Measurements from ENCODE around the gene PREB. TPM values are rescaled to one million over a fixed set of nuclear protein-coding genes. Genes with fewer than 3 reads are reported as not detected.

PREB gene
- total RNA-seq, 1 experiment from 2014 or later = 72.4 TPM

DNA sequence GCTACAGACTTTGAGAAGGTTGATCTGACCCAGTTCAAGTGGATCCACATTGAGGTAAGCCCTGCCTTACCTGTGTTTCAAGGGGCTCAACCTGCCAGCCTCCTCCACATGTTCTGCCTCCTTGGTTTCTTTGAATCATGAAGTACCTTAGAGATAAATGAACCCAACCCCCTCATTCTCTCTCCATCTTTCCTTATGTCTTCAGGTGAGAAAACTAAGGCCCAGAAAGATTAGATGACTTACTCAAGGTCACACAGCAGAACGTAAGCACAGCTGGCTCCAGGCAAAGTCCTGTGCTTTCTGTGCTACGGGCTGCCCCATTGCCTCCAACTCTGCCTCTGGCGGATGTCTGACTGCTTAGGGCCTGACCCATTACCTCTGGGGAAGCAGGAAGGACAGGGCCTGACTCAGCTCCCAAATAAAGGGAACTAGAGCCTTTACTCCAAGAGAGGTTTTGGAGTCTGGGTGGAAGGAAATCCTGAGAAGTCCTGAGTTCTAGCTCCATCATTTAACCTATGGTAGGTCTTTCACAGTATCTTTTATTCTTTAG, 37.6 kb downstream of the PREB start:
- no peak for DNase-seq (ENCODE audit: low read depth)

- peak; percentile 52 for DNase-seq (ENCODE audit: low read depth)
These were observed 38.4 kb downstream of the PREB start for GRCh38 chr2:27095745-27096651.

DNA sequence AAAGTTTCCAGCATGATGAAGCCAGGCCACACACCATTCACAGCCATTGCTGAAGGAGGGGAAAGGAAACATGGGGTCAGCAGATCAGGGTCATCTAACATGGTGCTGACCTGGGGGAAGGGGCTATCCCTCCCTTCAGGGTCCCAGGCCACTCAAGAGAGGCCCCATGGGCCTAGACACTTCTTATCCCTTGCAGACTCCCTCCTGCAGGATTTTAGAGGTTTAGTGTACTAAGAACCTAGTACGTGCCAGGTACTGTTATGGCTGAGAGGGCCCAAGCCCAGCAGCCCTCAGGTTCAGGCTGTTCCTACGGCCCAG, 39.0 kb downstream of the PREB start:
- DNase-seq (ENCODE audit: low read depth) = no peak

- no peak for DNase-seq (ENCODE audit: low read depth)
These were observed 40.0 kb downstream of the PREB start for GRCh38 chr2:27094353-27094984.

DNA sequence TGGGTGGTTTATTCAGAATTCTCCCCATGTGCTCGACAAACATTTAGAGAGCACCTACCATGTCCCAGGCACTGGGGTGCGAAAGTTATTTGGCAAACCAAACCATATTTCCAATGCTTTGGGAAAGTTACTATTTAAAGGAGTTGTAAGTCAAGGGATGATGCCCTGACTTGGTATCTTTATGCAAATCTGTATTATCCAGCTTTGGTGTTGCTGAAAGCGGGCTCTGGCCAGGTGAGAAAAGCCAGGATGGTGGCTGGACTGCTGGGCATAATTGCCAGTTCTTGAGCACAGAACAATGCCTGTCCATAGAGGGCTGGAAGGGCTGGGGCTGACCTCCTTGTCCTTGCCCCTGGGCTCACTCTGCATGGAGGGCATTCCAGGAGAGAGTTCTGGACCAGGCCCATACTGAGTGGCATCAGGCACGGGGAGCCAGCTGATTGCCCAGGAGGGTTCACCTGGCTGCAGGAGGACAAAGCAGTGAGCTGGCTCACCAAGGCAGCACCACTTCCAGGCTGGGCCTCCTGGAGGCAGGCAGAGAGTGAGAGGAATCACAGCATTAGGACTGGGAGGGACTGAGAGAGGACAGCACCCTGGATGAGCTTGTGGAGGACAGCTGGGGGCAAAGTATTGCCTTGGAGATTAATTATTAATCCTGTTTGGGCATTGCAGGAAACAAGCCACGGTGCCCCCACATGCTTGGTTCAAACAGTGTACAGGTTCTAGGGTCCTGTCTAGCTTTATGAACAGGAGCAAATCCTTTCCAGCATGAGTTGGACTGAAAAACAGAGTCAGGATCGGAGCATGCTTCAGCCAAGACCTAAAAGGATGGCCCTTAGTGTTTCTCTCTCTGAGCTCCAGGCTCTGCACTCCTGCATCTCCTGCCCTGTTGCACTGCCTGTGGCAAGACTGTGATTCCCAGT, 40.7 kb downstream of the PREB start:
- no peak for DNase-seq (ENCODE audit: low read depth)

DNA sequence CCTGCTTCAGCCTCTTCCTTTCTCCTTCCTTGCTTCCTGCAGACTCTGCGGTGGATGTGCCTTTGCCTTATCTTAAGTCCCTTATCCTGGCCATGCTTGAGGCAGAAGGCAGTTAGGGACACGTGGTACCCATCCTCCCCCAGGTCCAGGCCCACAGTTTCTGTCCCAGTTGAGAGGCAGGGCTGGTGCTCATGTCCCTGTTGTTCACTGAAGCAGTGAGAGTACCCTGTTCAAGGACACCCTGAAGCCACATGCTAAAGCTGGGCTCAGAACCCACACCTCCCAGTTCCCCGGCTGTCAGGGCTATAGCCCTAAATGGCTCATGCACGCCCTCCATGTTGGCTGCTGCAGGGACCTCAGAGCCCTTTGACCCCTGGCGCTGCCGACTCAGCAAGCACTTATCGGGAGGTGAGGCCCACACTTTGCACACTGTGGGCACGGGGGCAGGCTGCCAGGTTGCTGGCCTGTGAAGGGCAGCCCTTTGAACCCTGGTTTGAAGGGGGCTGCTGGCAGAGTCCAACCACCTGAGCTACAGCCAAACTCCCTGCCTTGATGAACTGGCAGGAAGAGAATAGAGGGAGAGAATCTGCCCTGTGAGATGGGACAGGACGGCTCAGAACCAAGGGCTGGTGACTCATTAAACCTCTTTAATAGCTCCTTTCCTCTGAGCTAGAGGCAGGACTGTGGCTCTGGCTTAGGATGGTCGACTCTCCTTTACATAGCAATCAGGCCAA, 41.6 kb downstream of the PREB start:
- no peak for DNase-seq (ENCODE audit: low read depth)

- no peak for DNase-seq (ENCODE audit: low read depth)
These were observed 42.4 kb downstream of the PREB start for GRCh38 chr2:27091746-27092695.

GRCh38 chr2:27089111-27089954, 45.1 kb downstream of the PREB start:
- DNase-seq (ENCODE audit: low read depth) = no peak

DNA sequence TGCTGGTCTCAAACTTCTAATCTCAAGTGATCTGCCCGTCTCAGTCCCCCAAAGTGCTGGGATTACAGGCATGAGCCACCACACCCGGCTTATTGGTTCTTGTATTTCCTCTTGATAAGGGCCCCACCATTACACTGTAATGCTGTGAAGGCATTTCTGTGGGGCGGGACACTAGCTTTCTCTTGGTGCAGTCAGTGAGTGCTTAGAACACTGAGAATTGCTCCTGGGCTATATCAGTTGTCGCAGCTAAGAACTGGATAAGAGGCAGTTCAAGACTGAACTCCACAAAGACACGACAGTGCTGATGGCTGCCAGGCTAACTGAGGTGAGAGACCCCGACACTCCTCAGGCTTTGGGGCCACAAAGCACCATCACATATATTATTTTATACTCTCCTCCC, 45.8 kb downstream of the PREB start:
- no peak for DNase-seq (ENCODE audit: low read depth)

DNA sequence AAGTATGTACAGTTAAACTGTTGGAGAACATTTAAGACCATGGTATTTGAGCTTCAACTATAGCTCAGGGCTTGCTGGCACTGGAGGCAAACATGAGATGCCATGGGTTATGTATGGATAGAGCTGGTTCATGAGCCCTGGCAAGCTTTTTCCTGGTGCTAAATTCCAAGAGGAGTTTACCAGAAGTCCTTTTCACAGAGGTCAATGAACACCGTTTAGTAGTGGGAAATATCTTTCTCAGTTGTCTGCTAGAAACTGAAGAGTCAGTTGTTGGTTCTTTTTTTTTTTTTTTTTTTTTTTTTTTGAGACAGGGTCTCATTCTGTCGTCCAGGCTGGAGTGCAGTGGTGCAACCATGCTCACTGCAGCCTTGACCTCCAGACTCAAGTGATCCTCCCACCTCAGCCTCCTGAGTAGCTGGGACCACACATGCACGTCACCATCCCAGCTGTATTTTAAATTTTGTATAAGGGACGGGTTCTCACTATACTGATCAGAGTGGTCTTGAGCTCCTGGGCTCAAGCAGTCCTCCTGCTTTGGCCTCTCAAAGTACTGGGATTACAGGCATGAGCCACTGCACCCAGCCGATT, 46.5 kb downstream of the PREB start:
- no peak for DNase-seq (ENCODE audit: low read depth)

DNA sequence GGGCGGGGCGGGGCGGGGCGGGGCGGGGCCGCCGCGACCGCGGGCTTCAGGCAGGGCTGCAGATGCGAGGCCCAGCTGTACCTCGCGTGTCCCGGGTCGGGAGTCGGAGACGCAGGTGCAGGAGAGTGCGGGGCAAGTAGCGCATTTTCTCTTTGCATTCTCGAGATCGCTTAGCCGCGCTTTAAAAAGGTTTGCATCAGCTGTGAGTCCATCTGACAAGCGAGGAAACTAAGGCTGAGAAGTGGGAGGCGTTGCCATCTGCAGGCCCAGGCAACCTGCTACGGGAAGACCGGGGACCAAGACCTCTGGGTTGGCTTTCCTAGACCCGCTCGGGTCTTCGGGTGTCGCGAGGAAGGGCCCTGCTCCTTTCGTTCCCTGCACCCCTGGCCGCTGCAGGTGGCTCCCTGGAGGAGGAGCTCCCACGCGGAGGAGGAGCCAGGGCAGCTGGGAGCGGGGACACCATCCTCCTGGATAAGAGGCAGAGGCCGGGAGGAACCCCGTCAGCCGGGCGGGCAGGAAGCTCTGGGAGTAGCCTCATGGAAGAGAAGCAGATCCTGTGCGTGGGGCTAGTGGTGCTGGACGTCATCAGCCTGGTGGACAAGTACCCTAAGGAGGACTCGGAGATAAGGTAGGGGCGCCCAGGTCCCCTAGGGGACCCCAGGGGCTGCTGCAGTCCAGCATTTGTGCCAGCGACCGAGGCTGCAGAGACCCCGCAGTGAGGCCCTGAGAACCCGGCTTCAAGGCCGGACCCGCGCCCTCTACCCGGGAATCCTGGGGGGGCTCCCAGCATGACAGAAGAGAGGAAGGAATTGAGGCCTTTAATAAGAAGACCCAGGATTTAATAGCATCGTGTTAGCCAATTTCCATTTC, 47.5 kb downstream of the PREB start, which contains the start of gene KHK:
Gene KHK (plus strand): TSS at position 49 of the 870 bp plus-strand sequence. CDS start 488 bp downstream, at position 537.
- no peak for DNase-seq (ENCODE audit: low read depth)

GRCh38 chr2:27086090-27086723, 48.2 kb downstream of the PREB start:
- peak; percentile 84 for DNase-seq (ENCODE audit: low read depth)

GRCh38 chr2:27085673-27086089, 48.8 kb downstream of the PREB start:
- peak; percentile 64 for DNase-seq (ENCODE audit: low read depth)

DNA sequence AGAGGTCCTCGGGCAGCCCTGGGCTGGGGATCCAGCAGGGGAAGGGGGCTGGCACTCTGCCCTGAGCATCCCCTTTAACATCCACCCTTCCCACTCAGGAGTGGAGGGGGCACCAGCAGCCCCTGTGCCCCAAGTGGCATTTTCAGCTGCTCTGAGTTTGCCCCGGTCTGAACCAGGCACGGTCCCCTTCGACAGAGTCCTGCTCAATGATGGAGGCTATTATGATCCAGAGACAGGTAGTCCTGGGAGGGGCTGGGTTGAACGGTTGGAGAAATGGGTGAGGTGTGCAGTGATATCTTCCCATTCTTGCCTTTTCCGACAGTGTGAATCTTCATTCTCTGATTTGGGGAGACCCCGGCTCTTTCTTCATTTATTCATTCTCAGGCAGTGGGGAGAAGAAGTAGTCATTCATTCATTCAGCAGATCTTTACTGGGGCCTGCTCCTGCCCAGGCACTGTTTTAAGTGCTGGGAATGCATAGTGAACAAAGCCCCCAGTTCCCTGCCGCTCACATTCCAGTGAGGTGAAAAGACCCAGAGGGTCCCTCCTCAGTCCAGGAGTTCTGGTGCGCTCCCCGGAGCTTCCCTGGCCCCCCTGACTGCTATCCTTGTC, 49.3 kb downstream of the PREB start:
- DNase-seq (ENCODE audit: low read depth) = no peak

DNA sequence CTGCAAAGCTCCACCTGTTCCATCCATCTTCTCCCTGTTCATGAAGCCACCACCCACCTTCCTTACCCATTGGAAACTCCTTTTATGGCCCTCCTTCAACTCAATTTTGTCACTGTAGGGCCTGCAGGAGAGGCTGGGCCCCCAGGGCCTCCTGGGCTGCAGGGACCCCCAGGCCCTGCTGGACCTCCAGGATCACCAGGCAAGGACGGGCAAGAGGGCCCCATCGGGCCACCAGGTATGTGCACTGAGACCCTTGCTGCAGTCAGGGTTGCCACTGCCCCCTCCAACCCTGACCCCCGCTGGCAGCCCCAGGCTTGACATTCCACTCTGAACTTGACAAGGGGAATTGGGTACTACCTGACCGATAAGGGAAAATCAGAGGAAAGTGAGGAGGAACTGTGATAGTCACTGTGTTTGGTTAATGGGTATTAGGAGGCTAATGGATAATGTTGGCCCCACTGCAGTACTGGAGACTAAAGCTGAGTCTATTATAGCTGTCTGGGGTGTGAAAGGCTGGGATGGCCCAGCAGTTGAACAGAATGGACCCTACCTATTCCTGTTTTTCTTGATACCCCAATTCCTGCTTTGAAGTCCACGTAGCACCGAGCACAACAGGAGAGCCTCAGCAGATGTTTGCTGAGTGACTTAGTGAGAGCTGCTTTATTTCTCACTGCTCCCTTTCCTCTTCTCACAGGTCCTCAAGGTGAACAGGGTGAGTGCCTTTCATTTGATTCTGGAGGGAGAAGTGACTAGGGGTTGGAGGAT, 50.0 kb downstream of the PREB start:
- no peak for DNase-seq (ENCODE audit: low read depth)
